Nephron (organoid): ENCODE results near the gene SH3BP1.
A peak's percentile ranks its signal among the peaks of the same experiment; 100 is the strongest.

Experiments
- H3K27ac Mint-ChIP-seq, 3 experiments: 2 replicates each; pipeline ENCODE4 v1.8.0; 2020; ENCODE audit warnings: mixed read lengths in 3 of 3, mild to moderate bottlenecking in 2 of 3, moderate library complexity in 1 of 3
- H3K27me3 Mint-ChIP-seq: 2 replicates; pipeline ENCODE4 v1.8.0; 2021; ENCODE audit warnings: low read depth, mild to moderate bottlenecking, moderate library complexity, mixed read lengths
- H3K36me3 Mint-ChIP-seq: 2 replicates; pipeline ENCODE4 v1.8.0; 2020; ENCODE audit warnings: low read depth, mixed read lengths
- H3K4me1 Mint-ChIP-seq: 2 replicates; pipeline ENCODE4 v1.8.0; 2020; ENCODE audit warnings: mixed read lengths
- H3K4me3 Mint-ChIP-seq, 3 experiments: 2 replicates each; pipeline ENCODE4 v1.8.0; 2020; ENCODE audit warnings: mild to moderate bottlenecking in 3 of 3, mixed read lengths in 3 of 3, moderate library complexity in 2 of 3
- H3K9me3 Mint-ChIP-seq: 2 replicates; pipeline ENCODE4 v1.8.0; 2020; ENCODE audit warnings: mixed read lengths
- TF ChIP-seq, protein P1 (sequence below), 3 experiments: fragments of 200-600 bp; sonication (generic); IDR thresholded peaks; one replicate each; pipeline ENCODE4 v1.5.0; 2021; ENCODE audit warnings: antibody characterized with exemption in 3 of 3; ENCODE audit not compliant: unreplicated experiment in 3 of 3

Gene SH3BP1

GRCh38 chr22:37638391-37639069 is 939 bp upstream of the SH3BP1 start:
- Mint-ChIP-seq H3K27ac (peak overlapping the region; percentile 80 to 100 (median 93)), H3K36me3 (peaks cover 3% of the 10 kb centered on the region), H3K4me3 (peak overlapping the region; percentile 86 to 91 (median 89))

DNA sequence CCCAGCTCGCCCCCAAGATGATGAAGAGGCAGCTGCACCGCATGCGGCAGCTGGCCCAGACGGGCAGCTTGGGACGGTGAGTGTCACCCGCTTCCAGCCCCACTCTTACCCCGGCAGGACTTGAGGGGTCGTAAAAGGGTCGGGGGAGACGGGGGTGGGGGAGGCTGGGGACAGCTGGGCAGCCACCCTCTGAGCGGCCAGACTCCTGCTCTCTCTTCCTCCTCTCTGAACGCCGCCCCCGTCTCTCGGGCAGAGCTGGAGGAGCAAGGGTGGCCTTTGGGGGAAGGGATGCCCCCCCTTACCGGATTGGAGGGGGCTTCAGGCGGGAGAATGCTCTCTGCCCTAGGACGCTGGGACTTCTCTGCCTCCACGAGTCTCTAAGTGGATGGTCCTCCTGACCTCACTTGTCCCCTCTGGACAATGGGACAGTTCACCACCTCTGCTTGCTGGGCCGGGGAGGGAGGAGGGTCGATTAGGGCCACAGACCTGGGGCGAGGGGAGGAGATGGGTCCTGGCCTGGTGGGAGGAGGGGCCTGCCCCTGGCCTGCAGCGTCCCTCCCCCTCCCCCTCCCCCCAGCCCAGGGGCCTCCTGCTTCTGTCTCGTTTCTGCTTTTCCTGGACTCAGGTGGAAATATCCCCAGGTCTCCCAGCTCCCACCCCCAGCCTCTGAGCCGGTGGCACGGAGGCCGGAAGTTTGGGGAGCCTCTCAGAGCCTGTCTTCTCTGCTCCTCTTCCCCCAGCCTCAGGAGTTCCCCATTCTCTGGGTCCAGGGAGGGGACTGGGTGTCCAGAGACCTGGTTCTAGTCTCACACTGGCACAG is 512 bp downstream of the SH3BP1 start:
- Mint-ChIP-seq H3K4me3 (peak overlapping the region; percentile 90 to 91 (median 91)), H3K36me3 (peaks cover 9% of the 10 kb centered on the region), H3K27me3 (no peaks in the 10 kb centered on the region), H3K9me3 (no peaks in the 10 kb centered on the region), H3K27ac (peak overlapping the region; percentile 61 to 91 (median 78)), H3K4me1 (peaks cover 34% of the 10 kb centered on the region)
- TF ChIP-seq, protein P1, sequence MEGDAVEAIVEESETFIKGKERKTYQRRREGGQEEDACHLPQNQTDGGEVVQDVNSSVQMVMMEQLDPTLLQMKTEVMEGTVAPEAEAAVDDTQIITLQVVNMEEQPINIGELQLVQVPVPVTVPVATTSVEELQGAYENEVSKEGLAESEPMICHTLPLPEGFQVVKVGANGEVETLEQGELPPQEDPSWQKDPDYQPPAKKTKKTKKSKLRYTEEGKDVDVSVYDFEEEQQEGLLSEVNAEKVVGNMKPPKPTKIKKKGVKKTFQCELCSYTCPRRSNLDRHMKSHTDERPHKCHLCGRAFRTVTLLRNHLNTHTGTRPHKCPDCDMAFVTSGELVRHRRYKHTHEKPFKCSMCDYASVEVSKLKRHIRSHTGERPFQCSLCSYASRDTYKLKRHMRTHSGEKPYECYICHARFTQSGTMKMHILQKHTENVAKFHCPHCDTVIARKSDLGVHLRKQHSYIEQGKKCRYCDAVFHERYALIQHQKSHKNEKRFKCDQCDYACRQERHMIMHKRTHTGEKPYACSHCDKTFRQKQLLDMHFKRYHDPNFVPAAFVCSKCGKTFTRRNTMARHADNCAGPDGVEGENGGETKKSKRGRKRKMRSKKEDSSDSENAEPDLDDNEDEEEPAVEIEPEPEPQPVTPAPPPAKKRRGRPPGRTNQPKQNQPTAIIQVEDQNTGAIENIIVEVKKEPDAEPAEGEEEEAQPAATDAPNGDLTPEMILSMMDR (IDR thresholded peaks at IDR 0.05; ENCODE audit: unreplicated experiment in 3 of 3), result no peak

More at GRCh38 chr22:37638391-37639069, 939 bp upstream of the SH3BP1 start:
- TF ChIP-seq, protein P1 (IDR thresholded peaks at IDR 0.05; ENCODE audit: unreplicated experiment in 3 of 3), result no peak
- peaks cover 45% of the 10 kb centered on the region for H3K4me1 Mint-ChIP-seq
- no peaks in the 10 kb centered on the region for H3K27me3 Mint-ChIP-seq
- no peaks in the 10 kb centered on the region for H3K9me3 Mint-ChIP-seq

DNA sequence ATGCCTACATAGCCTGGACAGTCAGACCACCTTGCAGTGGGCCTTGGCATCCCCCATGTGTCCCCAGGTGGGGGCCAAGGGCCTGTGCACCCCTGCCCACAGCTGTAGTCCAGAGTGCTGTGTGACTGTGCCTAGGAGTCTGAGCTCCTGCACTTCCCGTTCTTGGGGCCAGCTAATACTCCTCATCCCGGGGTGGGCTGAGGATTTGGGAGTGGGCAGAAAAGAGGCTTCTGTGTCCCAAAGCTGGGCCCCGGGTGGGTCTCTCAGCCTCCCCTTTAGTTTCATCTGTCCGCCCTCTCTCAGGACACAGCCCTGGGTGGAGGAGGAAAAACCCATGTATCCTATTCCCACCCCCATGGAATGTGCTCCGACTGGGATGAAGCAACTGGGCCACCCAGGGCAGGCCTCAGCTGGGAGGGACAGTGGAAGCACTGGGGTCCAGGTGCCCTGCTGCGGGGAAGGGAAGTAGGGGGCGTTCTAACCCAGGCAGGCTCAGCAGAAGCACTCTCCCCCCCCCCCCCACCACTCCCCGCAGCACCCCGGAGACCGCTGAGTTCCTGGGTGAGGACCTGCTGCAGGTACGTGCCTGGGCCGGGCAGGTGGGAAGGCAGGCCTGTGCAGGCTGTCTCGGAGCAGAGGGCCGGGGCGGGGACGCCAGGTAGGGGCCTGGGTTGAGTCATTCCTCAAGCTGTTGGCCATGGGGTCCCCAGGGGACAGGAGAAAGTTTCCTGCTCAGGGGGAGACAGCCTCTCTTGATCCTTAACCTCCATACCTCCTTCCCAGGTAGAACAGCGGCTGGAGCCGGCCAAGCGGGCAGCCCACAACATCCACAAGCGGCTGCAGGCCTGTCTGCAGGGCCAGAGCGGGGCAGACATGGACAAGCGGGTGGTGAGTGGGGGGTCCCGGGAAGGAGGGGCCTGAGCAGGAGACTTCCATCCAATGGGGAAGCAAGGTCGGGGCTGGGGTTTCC is 1.4 kb downstream of the SH3BP1 start:
- H3K4me3 Mint-ChIP-seq, result peak overlapping the region; percentile 90 to 91 (median 91)
- peaks cover 34% of the 10 kb centered on the region for H3K4me1 Mint-ChIP-seq
- H3K27me3 Mint-ChIP-seq, result no peaks in the 10 kb centered on the region
- H3K27ac Mint-ChIP-seq, result peak overlapping the region; percentile 61 to 91 (median 78)
- no peaks in the 10 kb centered on the region for H3K9me3 Mint-ChIP-seq
- peaks cover 10% of the 10 kb centered on the region for H3K36me3 Mint-ChIP-seq
- TF ChIP-seq, protein P1 (IDR thresholded peaks at IDR 0.05; ENCODE audit: unreplicated experiment in 3 of 3), result no peak

DNA sequence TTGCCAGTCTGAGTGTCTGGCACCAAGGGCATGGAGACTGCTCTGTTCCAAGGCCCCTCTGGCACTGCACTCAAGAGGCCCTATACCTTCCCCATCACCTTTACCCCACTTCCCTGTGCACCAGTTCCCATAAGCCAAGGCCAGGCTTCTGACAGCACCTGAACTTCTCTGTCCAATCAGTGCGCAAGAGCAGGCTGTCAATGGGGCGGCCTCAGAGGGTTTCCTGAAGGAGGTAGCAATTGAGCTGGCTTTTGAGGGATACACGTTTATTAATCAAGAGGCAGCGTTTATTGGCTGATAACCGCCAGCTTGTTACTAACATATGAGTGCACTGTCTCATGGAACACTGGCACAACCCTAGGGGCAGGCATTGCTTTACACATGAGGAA is 2.1 kb downstream of the SH3BP1 start:
- H3K27ac Mint-ChIP-seq, result peak overlapping the region in 1 of 3 experiments; percentile 23
- H3K4me1 Mint-ChIP-seq, result peaks cover 27% of the 10 kb centered on the region
- H3K27me3 Mint-ChIP-seq, result no peaks in the 10 kb centered on the region
- no peaks in the 10 kb centered on the region for H3K9me3 Mint-ChIP-seq
- H3K36me3 Mint-ChIP-seq, result peaks cover 10% of the 10 kb centered on the region
- TF ChIP-seq, protein P1 (IDR thresholded peaks at IDR 0.05; ENCODE audit: unreplicated experiment in 3 of 3), result no peak
- peak overlapping the region; percentile 54 to 61 (median 59) for H3K4me3 Mint-ChIP-seq

DNA sequence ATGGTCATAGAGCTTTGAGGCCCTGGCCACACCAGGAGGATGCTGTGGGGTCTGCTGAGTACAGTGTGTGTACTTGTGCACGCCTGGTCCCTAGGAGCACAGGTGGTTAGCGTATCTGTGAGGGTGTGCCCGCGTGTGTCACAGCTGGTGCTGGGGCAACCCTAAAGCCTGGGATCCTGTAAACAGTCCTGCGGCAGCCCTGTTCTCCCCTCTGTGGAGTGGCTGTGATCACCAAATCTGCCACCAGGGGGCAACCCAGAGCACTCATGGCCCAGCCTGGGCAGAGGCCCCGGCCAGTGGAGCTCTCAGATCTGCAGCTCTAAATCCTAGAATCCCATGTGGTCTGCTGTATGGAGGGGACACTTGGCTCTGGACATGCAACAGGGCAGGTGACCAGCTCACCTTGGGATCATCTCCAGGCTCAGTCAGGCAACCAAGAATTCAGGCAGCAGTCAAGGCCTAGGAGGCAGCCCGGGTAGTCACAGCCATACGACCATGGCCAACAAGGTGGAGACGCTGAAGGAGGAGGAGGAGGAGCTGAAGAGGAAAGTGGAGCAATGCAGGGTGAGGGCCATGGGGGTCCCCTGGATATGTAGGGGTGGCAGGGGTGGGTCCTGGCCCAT is 3.9 kb downstream of the SH3BP1 start:
- peaks cover 14% of the 10 kb centered on the region for H3K36me3 Mint-ChIP-seq
- H3K27ac Mint-ChIP-seq, result peak overlapping the region; percentile 41 to 62 (median 55)
- TF ChIP-seq, protein P1 (IDR thresholded peaks at IDR 0.05; ENCODE audit: unreplicated experiment in 3 of 3), result peak; percentile 87 to 91 (median 89)
- no peaks in the 10 kb centered on the region for H3K9me3 Mint-ChIP-seq
- peaks cover 15% of the 10 kb centered on the region for H3K4me1 Mint-ChIP-seq
- H3K27me3 Mint-ChIP-seq, result no peaks in the 10 kb centered on the region
- peak overlapping the region; percentile 11 to 67 (median 59) for H3K4me3 Mint-ChIP-seq
